Activated B cell treated with CpG ODN at 0.5 μM for 24 hours (primary cell): ENCODE data around the gene DPCD. TPM values are rescaled to one million over a fixed set of nuclear protein-coding genes. Genes with fewer than 3 reads are reported as not detected.
A peak's percentile ranks its signal among the peaks of the same experiment; 100 is the strongest.

Experiments used
- ATAC-seq: fragments of 200-7000 bp; cut with Tn5 transposase; one replicate; pipeline ENCODE4 v1.10.0; 2021; ENCODE audit warnings: low read depth, mild to moderate bottlenecking, moderate library complexity
- CTCF ChIA-PET: fragments of 350-600 bp; sonication (Branson Sonifier 250); formaldehyde crosslinking; loops from one replicate; lab custom pipeline; 2021; ENCODE audit warnings: antibody characterized with exemption; lab: Charles Lee
- POLR2A ChIA-PET: fragments of 350-600 bp; sonication (Branson Sonifier 250); formaldehyde crosslinking; loops from one replicate; lab custom pipeline; 2021; ENCODE audit warnings: antibody characterized with exemption; lab: Charles Lee
- DNase-seq: peaks from one replicate; pipeline ENCODE4 v3.0.0; 2022
- H3K27ac Mint-ChIP-seq: one replicate; pipeline ENCODE4 v1.8.0; 2020; ENCODE audit warnings: mixed read lengths
- H3K27me3 Mint-ChIP-seq: one replicate; pipeline ENCODE4 v1.8.0; 2021; ENCODE audit warnings: mixed read lengths
- H3K36me3 Mint-ChIP-seq: one replicate; pipeline ENCODE4 v1.8.0; 2021; ENCODE audit warnings: low read depth, mixed read lengths
- H3K4me1 Mint-ChIP-seq: one replicate; pipeline ENCODE4 v1.8.0; 2021; ENCODE audit warnings: mixed read lengths
- H3K4me3 Mint-ChIP-seq: one replicate; pipeline ENCODE4 v1.8.0; 2020; ENCODE audit warnings: mild to moderate bottlenecking, mixed read lengths
- H3K9me3 Mint-ChIP-seq: one replicate; pipeline ENCODE4 v1.8.0; 2020; ENCODE audit warnings: mixed read lengths
- intact Hi-C: fragments of 100-400 bp; cut with micrococcal nuclease; formaldehyde crosslinking; loops from one replicate; pipeline ENCODE4 v1.15.1; 2024
- total RNA-seq: library from RNA; stranded (reverse); gene quantifications from 2 replicates; pipeline ENCODE4 v1.2.3, GENCODE V29; 2022
- TF ChIP-seq, protein P1 (sequence below): fragments of 200-600 bp; IDR thresholded peaks from one replicate; pipeline ENCODE4 v1.8.0; 2022; ENCODE audit warnings: antibody characterized with exemption, mild to moderate bottlenecking

Gene DPCD
- total RNA-seq, 1 donor from 2014 or later, result 2.9 TPM

DNA sequence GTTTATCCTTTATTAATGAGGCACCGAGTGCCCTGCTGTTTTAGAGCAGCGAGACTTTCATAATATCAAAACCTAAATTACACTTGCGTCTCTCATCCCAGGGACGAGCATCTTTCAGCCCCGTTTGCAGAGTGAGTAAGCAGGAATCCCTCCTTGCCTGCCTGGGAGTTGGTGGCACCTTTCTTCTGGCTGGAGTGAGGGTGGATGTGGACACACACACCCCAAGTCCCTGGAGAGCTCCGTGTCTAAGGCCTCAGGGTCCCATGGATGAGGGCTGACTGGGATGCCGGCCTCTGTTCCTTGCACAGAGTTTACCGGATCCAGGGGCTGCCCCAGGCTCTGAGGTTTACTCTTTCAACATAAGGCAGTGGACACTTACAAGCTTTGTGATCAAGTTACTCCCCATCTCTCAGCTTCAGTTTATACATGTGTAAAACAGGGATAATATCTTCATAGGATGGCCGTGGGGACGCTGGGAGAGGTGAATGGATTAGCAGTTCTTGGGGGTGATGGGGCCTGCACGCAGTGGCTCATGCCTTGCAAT lies 24.6 kb upstream of the DPCD start:
- CTCF ChIA-PET, result no interaction called here

DNA sequence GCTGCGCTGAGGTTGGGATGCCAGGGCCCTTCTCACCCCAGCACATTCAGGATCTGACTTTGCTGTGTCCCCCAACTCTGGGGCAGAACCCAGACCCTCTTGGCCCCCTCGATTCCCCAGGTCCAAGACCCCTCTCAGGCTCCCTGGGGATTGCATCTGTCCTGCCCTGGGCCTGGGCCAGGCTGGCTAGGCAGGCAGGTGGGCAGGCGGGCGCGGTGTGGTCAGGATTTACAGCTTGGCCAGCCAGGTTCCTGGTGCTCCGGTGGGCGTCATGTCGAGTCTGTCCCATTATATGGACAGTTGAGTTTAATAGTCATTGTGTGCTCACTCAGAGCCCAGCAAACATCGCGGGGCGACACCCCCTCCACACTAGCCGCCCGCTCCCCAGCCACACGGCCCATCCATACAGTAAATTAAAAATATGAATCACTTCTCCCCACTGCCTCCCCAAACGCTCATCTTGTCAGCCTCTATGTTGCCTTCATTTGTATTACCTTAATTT lies 23.6 kb upstream of the DPCD start:
- H3K4me3 Mint-ChIP-seq, result no peak overlapping the region
- intact Hi-C loops, result loop anchor here (10.0 kb wide), 1 partner anchor 210 kb away; the partner anchor contains the start of gene BTRC
- no peak overlapping the region for H3K27ac Mint-ChIP-seq
- ChIA-PET POLR2A (no interaction called here), CTCF (no interaction called here)
- no peaks in the 10 kb centered on the region for H3K9me3 Mint-ChIP-seq
- H3K4me1 Mint-ChIP-seq, result peaks cover 9% of the 10 kb centered on the region
- DNase-seq (no peak), ATAC-seq (no peak)
- H3K27me3 Mint-ChIP-seq, result peaks cover 49% of the 10 kb centered on the region
- H3K36me3 Mint-ChIP-seq, result no peaks in the 10 kb centered on the region
- TF ChIP-seq, protein P1, sequence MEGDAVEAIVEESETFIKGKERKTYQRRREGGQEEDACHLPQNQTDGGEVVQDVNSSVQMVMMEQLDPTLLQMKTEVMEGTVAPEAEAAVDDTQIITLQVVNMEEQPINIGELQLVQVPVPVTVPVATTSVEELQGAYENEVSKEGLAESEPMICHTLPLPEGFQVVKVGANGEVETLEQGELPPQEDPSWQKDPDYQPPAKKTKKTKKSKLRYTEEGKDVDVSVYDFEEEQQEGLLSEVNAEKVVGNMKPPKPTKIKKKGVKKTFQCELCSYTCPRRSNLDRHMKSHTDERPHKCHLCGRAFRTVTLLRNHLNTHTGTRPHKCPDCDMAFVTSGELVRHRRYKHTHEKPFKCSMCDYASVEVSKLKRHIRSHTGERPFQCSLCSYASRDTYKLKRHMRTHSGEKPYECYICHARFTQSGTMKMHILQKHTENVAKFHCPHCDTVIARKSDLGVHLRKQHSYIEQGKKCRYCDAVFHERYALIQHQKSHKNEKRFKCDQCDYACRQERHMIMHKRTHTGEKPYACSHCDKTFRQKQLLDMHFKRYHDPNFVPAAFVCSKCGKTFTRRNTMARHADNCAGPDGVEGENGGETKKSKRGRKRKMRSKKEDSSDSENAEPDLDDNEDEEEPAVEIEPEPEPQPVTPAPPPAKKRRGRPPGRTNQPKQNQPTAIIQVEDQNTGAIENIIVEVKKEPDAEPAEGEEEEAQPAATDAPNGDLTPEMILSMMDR, result no peak

More for the DNA sequence above, 24.6 kb upstream of the DPCD start:
- Mint-ChIP-seq H3K27me3 (peaks cover 40% of the 10 kb centered on the region), H3K36me3 (no peaks in the 10 kb centered on the region), H3K27ac (no peak overlapping the region), H3K4me1 (peaks cover 7% of the 10 kb centered on the region), H3K4me3 (no peak overlapping the region), H3K9me3 (no peaks in the 10 kb centered on the region)
- intact Hi-C loops, result loop anchor here (10.0 kb wide), 1 partner anchor 209 kb away; the partner anchor contains the start of gene BTRC
- TF ChIP-seq, protein P1, result no peak
- POLR2A ChIA-PET, result no interaction called here
- DNase-seq (no peak), ATAC-seq (no peak)

DNA sequence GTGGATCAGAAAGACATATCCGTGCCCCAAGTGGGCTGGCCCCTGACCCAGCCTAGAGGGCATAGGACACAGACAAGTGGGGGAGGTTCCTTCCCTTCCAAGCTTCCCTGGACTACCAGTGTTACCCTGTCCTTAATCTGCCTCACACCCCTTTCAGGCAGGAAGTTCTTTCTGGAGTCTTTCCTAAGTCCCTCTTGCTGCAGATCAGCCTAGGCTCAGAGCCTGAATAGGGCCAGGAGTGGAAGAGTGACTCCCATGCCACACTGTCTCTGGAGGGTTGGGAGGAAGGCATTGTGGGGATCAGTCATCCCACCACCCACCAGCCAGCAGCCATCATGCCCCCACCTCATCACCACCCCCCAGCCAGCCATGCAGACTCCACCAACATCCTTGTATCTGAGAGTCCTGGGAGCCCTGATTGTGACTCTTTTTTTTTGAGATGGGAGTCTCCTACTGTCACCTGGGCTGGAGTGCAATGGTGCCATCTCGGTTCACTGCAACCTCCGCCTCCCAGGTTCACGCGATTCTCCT lies 22.7 kb upstream of the DPCD start:
- ChIA-PET POLR2A (no interaction called here), CTCF (no interaction called here)
- Mint-ChIP-seq H3K9me3 (no peaks in the 10 kb centered on the region), H3K27me3 (peaks cover 51% of the 10 kb centered on the region), H3K36me3 (no peaks in the 10 kb centered on the region), H3K4me3 (no peak overlapping the region), H3K27ac (no peak overlapping the region), H3K4me1 (peaks cover 16% of the 10 kb centered on the region)
- TF ChIP-seq, protein P1, result no peak
- DNase-seq (no peak), ATAC-seq (no peak)
- intact Hi-C loops, result loop anchor here (10.0 kb wide), 1 partner anchor 211 kb away; the partner anchor contains the start of gene BTRC

DNA sequence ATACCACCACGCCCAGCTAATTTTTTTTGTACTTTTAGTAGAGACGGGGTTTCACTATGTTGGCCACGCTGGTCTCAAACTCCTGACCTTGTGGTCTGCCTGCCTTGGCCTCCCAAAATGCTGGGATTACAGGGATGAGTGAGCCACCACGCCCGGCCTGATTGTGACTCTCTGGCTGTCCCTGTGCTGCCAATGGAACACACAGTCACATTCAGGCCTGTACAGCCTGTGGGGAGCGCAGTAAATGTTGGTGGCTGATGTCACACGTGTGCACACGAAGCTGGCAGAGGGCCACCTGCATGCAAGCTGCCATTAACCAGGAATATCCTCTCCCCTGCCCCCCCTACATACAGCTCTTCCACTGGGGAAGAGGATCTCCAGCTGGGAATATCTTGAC lies 22.2 kb upstream of the DPCD start:
- Mint-ChIP-seq H3K27ac (no peak overlapping the region), H3K4me3 (no peak overlapping the region), H3K27me3 (peaks cover 51% of the 10 kb centered on the region), H3K9me3 (no peaks in the 10 kb centered on the region), H3K36me3 (no peaks in the 10 kb centered on the region), H3K4me1 (peaks cover 21% of the 10 kb centered on the region)
- ATAC-seq, result no peak
- intact Hi-C loops, result loop anchor here (10.0 kb wide), 1 partner anchor 211 kb away; the partner anchor contains the start of gene BTRC
- DNase-seq, result no peak
- CTCF ChIA-PET, result no interaction called here
- TF ChIP-seq, protein P1, result no peak
- POLR2A ChIA-PET, result no interaction called here

DNA sequence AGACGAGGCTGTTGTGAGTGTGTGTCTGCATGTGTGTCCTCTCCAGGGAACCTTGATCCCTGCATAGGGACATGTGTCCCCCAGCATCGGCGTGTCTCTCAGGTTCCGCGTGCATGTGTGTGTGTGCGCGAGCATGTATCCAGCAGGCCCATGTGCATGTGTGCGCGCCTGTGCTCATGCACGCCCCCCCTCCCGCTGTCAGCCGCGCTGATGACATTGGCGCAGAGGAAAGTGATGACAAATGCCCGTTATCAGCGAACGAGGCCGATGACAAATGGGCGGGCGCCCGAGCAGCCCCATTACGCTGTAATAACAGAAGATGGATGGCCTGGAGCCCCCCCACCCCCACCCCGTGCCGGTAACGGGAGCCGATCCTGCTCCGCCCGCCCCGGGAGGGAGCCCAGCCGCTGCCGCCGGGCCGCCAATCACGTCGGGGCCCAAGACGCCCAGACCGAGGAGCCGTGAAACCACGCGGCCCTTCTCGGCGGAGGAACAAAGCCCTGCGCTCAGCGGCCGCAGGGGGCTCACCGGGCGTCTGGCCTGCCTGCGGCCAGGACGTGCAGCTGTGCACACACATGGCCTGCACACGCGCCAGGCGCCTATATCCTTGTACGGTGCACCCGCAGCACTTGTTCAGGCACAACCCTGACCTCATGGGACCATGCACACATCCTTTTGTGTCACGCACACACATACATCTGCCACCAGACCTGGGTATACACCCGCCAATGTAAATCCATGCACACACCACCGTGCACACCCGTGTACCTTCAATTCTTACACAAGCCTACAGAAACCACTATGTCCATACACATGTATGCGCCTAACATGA lies 21.6 kb upstream of the DPCD start:
- H3K4me3 Mint-ChIP-seq, result peak overlapping the region; percentile 19
- peaks cover 51% of the 10 kb centered on the region for H3K27me3 Mint-ChIP-seq
- H3K27ac Mint-ChIP-seq, result no peak overlapping the region
- ChIA-PET POLR2A (no interaction called here), CTCF (interaction anchor here (1.8 kb wide), 1 partner anchor 352 kb away, joined by 4 read pairs; no protein-coding TSS in a partner anchor)
- no peak for DNase-seq
- H3K36me3 Mint-ChIP-seq, result no peaks in the 10 kb centered on the region
- no peak for ATAC-seq
- intact Hi-C loops, result loop anchor here (10.0 kb wide), 1 partner anchor 212 kb away; the partner anchor contains the start of gene BTRC
- H3K4me1 Mint-ChIP-seq, result peaks cover 22% of the 10 kb centered on the region
- TF ChIP-seq, protein P1, result no peak
- H3K9me3 Mint-ChIP-seq, result no peaks in the 10 kb centered on the region
